Measurements from ENCODE around the gene THADA.

The THADA gene

GRCh38 chr2:43222475-43223309, 373.1 kb downstream of the THADA start:
- no peak for DNase-seq (ENCODE audit: insufficient read length, low spot score)
- no peak for TF ChIP-seq CTCF (IDR thresholded peaks at IDR 0.05; ENCODE audit: insufficient read depth, missing control alignments)
- no peak for FAIRE-seq

GRCh38 chr2:43221763-43222474, 373.9 kb downstream of the THADA start:
- no peak for DNase-seq (ENCODE audit: insufficient read length, low spot score)
- TF ChIP-seq CTCF (IDR thresholded peaks at IDR 0.05; ENCODE audit: insufficient read depth, missing control alignments): no peak
- FAIRE-seq: no peak

GRCh38 chr2:43221124-43221762, 374.6 kb downstream of the THADA start:
- FAIRE-seq (no peak), DNase-seq (ENCODE audit: insufficient read length, low spot score) (no peak)
- no peak for TF ChIP-seq CTCF (IDR thresholded peaks at IDR 0.05; ENCODE audit: insufficient read depth, missing control alignments)

- DNase-seq (ENCODE audit: insufficient read length, low spot score) (no peak), FAIRE-seq (no peak)
- no peak for TF ChIP-seq CTCF (IDR thresholded peaks at IDR 0.05; ENCODE audit: insufficient read depth, missing control alignments)
Measured at GRCh38 chr2:43220760-43221123, 375.1 kb downstream of the THADA start.

GRCh38 chr2:43220229-43220751, 375.5 kb downstream of the THADA start:
- TF ChIP-seq CTCF (IDR thresholded peaks at IDR 0.05; ENCODE audit: insufficient read depth, missing control alignments): no peak
- DNase-seq (ENCODE audit: insufficient read length, low spot score): no peak
- FAIRE-seq: no peak

- DNase-seq (ENCODE audit: insufficient read length, low spot score): no peak
- no peak for TF ChIP-seq CTCF (IDR thresholded peaks at IDR 0.05; ENCODE audit: insufficient read depth, missing control alignments)
- no peak for FAIRE-seq
Measured at GRCh38 chr2:43219383-43220228, 376.2 kb downstream of the THADA start.

All from D721Med (cell line).